SK-N-SH (cell line): ENCODE data around the gene CRTAP.

Source experiments
- FOSL2 ChIP-seq: IDR thresholded peaks from 2 replicates; pipeline ENCODE4 v1.4.0; 2012; ENCODE audit warnings: low read depth, mild to moderate bottlenecking, moderate library complexity, borderline replicate concordance
- TAF1 ChIP-seq: IDR thresholded peaks from 2 replicates; pipeline ENCODE4 v1.6.1; 2012; ENCODE audit warnings: low read depth, mild to moderate bottlenecking, low read length, moderate library complexity, borderline replicate concordance
- TF ChIP-seq, protein P1 (sequence below): IDR thresholded peaks from 2 replicates; pipeline ENCODE4 v1.6.1; 2012; ENCODE audit warnings: mild to moderate bottlenecking, low read depth, low read length, moderate library complexity

- no peak for TF ChIP-seq TAF1
- TF ChIP-seq, protein P1, sequence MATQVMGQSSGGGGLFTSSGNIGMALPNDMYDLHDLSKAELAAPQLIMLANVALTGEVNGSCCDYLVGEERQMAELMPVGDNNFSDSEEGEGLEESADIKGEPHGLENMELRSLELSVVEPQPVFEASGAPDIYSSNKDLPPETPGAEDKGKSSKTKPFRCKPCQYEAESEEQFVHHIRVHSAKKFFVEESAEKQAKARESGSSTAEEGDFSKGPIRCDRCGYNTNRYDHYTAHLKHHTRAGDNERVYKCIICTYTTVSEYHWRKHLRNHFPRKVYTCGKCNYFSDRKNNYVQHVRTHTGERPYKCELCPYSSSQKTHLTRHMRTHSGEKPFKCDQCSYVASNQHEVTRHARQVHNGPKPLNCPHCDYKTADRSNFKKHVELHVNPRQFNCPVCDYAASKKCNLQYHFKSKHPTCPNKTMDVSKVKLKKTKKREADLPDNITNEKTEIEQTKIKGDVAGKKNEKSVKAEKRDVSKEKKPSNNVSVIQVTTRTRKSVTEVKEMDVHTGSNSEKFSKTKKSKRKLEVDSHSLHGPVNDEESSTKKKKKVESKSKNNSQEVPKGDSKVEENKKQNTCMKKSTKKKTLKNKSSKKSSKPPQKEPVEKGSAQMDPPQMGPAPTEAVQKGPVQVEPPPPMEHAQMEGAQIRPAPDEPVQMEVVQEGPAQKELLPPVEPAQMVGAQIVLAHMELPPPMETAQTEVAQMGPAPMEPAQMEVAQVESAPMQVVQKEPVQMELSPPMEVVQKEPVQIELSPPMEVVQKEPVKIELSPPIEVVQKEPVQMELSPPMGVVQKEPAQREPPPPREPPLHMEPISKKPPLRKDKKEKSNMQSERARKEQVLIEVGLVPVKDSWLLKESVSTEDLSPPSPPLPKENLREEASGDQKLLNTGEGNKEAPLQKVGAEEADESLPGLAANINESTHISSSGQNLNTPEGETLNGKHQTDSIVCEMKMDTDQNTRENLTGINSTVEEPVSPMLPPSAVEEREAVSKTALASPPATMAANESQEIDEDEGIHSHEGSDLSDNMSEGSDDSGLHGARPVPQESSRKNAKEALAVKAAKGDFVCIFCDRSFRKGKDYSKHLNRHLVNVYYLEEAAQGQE = no peak
- no peak for TF ChIP-seq FOSL2
These were observed 41.5 kb downstream of the CRTAP start for GRCh38 chr3:33155301-33155700.
